WI38 (cell line): Measurements from ENCODE around the gene CFH.

Experiments
- H3K4me3 ChIP-seq: 2 replicates; pipeline ENCODE4 v1.5.1; 2011; ENCODE audit warnings: low read depth, mild to moderate bottlenecking, control low read depth, low read length
- TF ChIP-seq, protein P1 (sequence below): IDR thresholded peaks from 2 replicates; pipeline ENCODE4 v1.5.1; 2012; ENCODE audit warnings: low read depth, mild to moderate bottlenecking, control low read depth, low read length

Gene CFH

DNA sequence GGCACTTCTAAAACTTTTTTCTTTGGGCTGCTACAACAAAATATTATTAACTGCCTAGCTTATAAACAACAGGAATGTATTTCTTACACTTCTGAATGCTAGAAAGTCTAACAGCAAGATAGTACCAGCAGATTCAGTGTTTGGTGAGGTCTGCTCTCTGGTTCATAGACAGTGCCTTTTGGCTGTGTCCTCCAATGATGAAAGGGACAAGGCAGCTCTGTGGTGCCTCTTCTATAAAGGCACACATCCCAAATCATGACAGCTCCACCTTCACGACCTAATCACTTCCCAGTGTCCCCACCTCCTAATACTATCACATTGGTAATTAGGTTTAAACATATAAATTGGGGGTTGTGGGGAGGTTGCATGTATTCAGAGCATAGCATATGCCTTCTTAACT is 9.5 kb downstream of the CFH start:
- TF ChIP-seq, protein P1, sequence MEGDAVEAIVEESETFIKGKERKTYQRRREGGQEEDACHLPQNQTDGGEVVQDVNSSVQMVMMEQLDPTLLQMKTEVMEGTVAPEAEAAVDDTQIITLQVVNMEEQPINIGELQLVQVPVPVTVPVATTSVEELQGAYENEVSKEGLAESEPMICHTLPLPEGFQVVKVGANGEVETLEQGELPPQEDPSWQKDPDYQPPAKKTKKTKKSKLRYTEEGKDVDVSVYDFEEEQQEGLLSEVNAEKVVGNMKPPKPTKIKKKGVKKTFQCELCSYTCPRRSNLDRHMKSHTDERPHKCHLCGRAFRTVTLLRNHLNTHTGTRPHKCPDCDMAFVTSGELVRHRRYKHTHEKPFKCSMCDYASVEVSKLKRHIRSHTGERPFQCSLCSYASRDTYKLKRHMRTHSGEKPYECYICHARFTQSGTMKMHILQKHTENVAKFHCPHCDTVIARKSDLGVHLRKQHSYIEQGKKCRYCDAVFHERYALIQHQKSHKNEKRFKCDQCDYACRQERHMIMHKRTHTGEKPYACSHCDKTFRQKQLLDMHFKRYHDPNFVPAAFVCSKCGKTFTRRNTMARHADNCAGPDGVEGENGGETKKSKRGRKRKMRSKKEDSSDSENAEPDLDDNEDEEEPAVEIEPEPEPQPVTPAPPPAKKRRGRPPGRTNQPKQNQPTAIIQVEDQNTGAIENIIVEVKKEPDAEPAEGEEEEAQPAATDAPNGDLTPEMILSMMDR = no peak
- no peak overlapping the region for H3K4me3 ChIP-seq

DNA sequence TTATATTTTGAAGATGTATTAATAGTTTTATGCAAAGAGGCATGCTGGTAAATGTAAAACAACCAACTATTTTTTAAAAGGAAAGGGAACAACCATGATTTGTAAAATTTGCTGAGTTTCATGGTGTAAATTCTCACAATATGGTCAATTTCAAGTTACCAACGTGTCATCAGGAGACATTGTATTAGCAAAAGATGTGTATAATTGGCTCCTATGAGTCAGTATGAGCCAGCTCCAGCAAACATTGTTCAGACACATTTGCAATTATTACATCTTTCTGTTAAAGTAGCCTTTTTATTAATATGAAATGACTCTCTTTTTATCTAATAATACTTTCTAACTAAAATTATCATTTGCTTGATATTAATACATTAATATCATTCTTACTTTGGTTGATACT is 15.3 kb downstream of the CFH start:
- TF ChIP-seq, protein P1 = no peak
- H3K4me3 ChIP-seq = no peak overlapping the region

DNA sequence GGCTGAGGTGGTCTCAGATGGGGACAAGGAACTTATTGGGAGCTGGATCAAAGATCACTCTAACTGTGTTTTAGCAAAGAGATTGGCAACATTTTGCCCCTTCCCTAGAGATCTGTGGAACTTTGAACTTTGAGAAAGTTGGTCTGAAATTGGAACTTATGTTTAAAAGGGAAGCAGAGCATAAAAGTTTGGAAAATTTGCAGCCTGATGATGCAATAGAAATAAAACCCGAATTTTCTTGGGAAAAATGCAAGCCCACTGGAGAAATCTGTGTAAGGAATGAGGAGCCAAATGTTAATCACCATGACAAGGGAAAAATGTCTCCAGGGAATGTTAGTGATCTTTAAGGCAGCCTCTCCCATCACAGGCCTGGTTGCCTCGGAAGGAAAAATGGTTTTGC is 17.2 kb downstream of the CFH start:
- no peak overlapping the region for H3K4me3 ChIP-seq
- TF ChIP-seq, protein P1 = no peak

DNA sequence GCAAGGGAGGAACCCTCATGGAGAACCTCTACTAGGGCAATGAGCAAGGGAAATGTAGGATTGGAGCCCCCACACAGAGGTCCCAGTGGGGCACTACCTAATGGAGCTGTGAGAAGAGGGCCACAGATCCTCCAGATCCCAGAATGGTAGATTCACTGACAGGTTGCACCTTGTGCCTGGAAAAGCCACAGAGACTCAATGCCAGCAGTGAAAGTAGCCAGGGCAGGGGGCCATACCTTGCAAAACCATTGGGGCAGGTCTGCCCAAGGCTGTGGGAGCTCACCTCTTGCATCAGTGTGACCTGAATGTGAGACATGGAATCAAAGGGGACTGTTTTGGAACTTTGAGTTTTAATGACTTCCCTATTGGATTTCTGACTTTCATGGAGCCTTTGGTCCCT is 17.9 kb downstream of the CFH start:
- TF ChIP-seq, protein P1 = no peak
- H3K4me3 ChIP-seq = no peak overlapping the region

DNA sequence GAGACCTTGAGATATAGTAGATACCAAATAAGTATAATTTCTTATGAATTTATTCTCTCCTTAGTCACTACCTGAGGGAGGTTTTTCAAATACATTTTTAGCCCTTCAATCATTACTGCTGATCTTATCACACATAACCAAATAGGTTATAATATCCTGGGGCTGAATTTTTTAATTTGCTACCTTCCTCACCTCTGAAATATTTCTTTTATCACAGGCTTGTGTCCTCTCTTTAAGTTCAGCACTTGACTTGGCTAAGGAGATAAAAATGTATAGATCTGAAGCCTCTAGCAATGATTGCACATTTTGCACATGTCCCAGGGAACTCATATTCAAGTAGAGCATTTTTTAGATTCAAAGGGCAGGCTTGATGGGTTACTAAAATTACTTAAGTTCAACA is 23.1 kb downstream of the CFH start:
- TF ChIP-seq, protein P1 = no peak
- H3K4me3 ChIP-seq = no peak overlapping the region

DNA sequence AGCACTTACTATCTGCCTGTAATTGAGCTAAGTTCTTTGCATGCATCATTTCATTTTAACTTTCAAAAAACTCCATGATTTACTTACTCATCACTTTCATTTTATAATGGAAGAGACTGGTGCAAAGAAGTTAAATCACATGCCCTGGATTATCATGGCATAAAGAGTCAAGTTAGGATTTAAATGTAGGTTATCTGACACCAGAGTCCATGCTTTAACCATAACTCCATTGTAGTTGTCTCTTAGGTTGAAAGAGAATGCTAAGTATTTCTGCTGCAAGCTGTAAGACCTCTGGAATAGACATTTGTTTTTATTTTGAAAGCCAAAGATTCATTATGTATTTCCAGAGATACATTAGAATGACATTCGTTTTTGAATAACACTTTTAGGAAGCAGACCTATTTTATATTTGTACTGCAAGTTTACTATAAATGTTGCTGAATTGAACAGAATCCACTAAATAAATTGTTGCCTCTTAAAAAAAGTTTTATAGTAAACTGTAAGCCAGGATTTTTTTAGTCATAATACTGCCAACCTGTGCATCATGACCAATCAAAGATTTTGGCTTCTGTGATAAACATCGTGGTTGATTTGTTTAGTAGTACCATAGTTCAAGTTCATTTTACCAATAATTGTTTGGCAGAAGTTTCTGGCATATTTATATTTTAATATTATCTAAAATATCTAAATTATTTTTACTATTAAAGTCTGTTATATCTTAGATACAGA is 26.1 kb downstream of the CFH start:
- H3K4me3 ChIP-seq = no peak overlapping the region
- TF ChIP-seq, protein P1 = no peak

DNA sequence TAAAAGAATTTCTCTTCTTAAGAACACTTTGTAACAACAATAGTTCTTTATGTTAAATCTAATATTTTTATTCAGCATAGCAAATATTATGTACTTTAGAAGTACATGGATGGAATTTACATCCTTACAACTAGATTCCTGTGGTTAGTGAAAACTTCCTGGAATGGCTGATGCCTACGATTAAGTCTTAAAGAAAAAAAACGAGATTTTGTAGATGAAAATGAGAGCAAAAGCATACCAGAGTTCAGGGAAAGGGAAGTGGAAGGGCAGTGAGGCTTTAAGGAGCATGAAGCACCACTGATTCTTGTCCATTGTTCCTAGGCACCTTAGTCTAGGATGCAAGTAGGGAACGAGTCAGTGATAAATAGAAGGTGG is 26.7 kb downstream of the CFH start:
- H3K4me3 ChIP-seq = no peak overlapping the region
- TF ChIP-seq, protein P1 = no peak
